HCT116 (cell line): Measurements from ENCODE around the gene ST6GAL2. TPM values are rescaled to one million over a fixed set of nuclear protein-coding genes. Genes with fewer than 3 reads are reported as not detected.

Source experiments
- ATAC-seq: fragments of 200-7000 bp; cut with Tn5 transposase; 2 replicates; pipeline ENCODE4 v1.9.1; 2020; ENCODE audit warnings: mild to moderate bottlenecking, moderate library complexity
- BruUV-seq: library from RNA; stranded (reverse); fragments of 400-500 nt; replicated peaks from 2 replicates; lab custom pipeline; 2021; lab: Mats Ljungman, UMichigan
- CTCF ChIA-PET: fragments of 300-600 bp; sonication (Branson Sonifier 250); formaldehyde crosslinking; loops from one replicate; lab custom pipeline; 2021; ENCODE audit warnings: antibody characterized with exemption; lab: Charles Lee
- POLR2A ChIA-PET: fragments of 300-600, 350-600 bp; sonication (Branson Sonifier 250); formaldehyde crosslinking; loops from one replicate; lab custom pipeline; 2021; ENCODE audit warnings: antibody characterized with exemption; lab: Charles Lee
- RAD21 ChIA-PET, 2 experiments: fragments of 300-600 bp; sonication (Branson Sonifier 250); formaldehyde crosslinking; loops; one replicate each; lab custom pipeline; 2023; ENCODE audit warnings: low total read pairs in 2 of 2; ENCODE audit not compliant: uncharacterized antibody in 2 of 2, unreplicated experiment in 2 of 2, low non-redundant PET in 1 of 2; lab: Charles Lee
- DNase-seq: peaks from one replicate; pipeline ENCODE4 v3.0.0-alpha.2; 2010; ENCODE audit warnings: low read depth, low spot score
- H2AFZ ChIP-seq: fragments of 200-600 bp; shearing (Covaris generic), sonication (generic); 2 replicates; pipeline ENCODE4 v1.6.1; 2017; ENCODE audit warnings: low read depth, mixed run types, mixed read lengths, antibody characterized with exemption, low read length; ENCODE audit not compliant: poor library complexity, severe bottlenecking
- H3K27ac ChIP-seq: 2 replicates; pipeline ENCODE4 v1.5.1; 2012; ENCODE audit warnings: low read depth, low read length
- H3K27me3 ChIP-seq: fragments of 200-600 bp; sonication (generic); 2 replicates; pipeline ENCODE4 v1.6.1; 2016; ENCODE audit warnings: mixed run types, low read length, mixed read lengths; ENCODE audit not compliant: insufficient read depth
- H3K36me3 ChIP-seq, 2 experiments: fragments of 200-500 bp in 1 of 2; fragments of 200-600 bp in 1 of 2; sonication (Bioruptor generic) in 1 of 2; sonication (generic) in 1 of 2; 2 replicates each; pipeline versions ENCODE4 v1.5.1 to v1.6.1; 2014 to 2016; ENCODE audit warnings: low read length in 2 of 2, inconsistent platforms in 1 of 2, mixed read lengths in 1 of 2, mixed run types in 1 of 2; ENCODE audit not compliant: insufficient read depth in 2 of 2, control insufficient read depth in 1 of 2
- H3K4me1 ChIP-seq, 2 experiments: fragments of 200-600 bp in 1 of 2; sonication (generic) in 1 of 2; 2 replicates each; pipeline versions ENCODE4 v1.5.1 to v1.6.1; 2012 to 2017; ENCODE audit warnings: low read length in 2 of 2, inconsistent platforms in 1 of 2, mild to moderate bottlenecking in 1 of 2, mixed read lengths in 1 of 2, mixed run types in 1 of 2, moderate library complexity in 1 of 2; ENCODE audit not compliant: insufficient read depth in 2 of 2, control insufficient read depth in 1 of 2
- H3K4me2 ChIP-seq: fragments of 200-600 bp; sonication (generic); 2 replicates; pipeline ENCODE4 v1.6.1; 2017; ENCODE audit warnings: mixed run types, low read length, mixed read lengths
- H3K4me3 ChIP-seq, 2 experiments: fragments of 200-600 bp in 1 of 2; sonication (generic) in 1 of 2; replicated peaks in 1 of 2; 2 replicates each; pipeline ENCODE4 v1.5.1; 2011 to 2016; ENCODE audit warnings: low read length in 2 of 2, control low read depth in 1 of 2, low read depth in 1 of 2, mild to moderate bottlenecking in 1 of 2, mixed read lengths in 1 of 2, mixed run types in 1 of 2
- H3K79me2 ChIP-seq: fragments of 200-600 bp; sonication (generic); 2 replicates; pipeline ENCODE4 v1.6.1; 2017; ENCODE audit warnings: mild to moderate bottlenecking, mixed run types, low read length, moderate library complexity, mixed read lengths; ENCODE audit not compliant: insufficient read depth
- H3K9ac ChIP-seq: fragments of 200-600 bp; sonication (generic); 2 replicates; pipeline ENCODE4 v1.6.1; 2016; ENCODE audit warnings: low read length, mixed read lengths
- H3K9me2 ChIP-seq: fragments of 200-600 bp; sonication (generic), shearing (Covaris generic); 2 replicates; pipeline ENCODE4 v1.6.1; 2017; ENCODE audit warnings: mixed run types, mild to moderate bottlenecking, moderate library complexity; ENCODE audit not compliant: insufficient read depth
- H3K9me3 ChIP-seq, 2 experiments: fragments of 200-500 bp in 1 of 2; fragments of 200-600 bp in 1 of 2; sonication (Bioruptor generic) in 1 of 2; sonication (generic) in 1 of 2; 2 replicates each; pipeline ENCODE4 v1.6.1; 2014 to 2017; ENCODE audit warnings: low read length in 2 of 2, mixed read lengths in 2 of 2, inconsistent platforms in 1 of 2, low read depth in 1 of 2, mild to moderate bottlenecking in 1 of 2, mixed run types in 1 of 2, moderate library complexity in 1 of 2; ENCODE audit not compliant: control insufficient read depth in 1 of 2, insufficient read depth in 1 of 2
- H4K20me1 ChIP-seq: fragments of 200-600 bp; sonication (generic), shearing (Covaris generic); 2 replicates; pipeline ENCODE4 v1.6.1; 2017; ENCODE audit warnings: mixed run types, mild to moderate bottlenecking, moderate library complexity; ENCODE audit not compliant: insufficient read depth
- CBX3 ChIP-seq: IDR thresholded peaks from 2 replicates; pipeline ENCODE4 v1.6.1; 2012; ENCODE audit warnings: low read depth
- CEBPB ChIP-seq: IDR thresholded peaks from 2 replicates; pipeline ENCODE4 v1.6.1; 2012; ENCODE audit warnings: low read depth
- ELF1 ChIP-seq: IDR thresholded peaks from 2 replicates; pipeline ENCODE4 v1.6.1; 2012; ENCODE audit warnings: low read depth, borderline replicate concordance
- EZH2 ChIP-seq: fragments of 200-600 bp; sonication (generic); IDR thresholded peaks from 2 replicates; pipeline ENCODE4 v1.6.1; 2017; ENCODE audit warnings: antibody characterized with exemption, mixed run types
- EZH2phosphoT487 ChIP-seq: fragments of 200-600 bp; IDR thresholded peaks from 2 replicates; pipeline ENCODE4 v1.6.1; 2018; ENCODE audit warnings: antibody characterized with exemption, borderline replicate concordance
- FOSL1 ChIP-seq: IDR thresholded peaks from 2 replicates; pipeline ENCODE4 v1.6.1; 2012; ENCODE audit warnings: low read depth
- JUND ChIP-seq: IDR thresholded peaks from 2 replicates; pipeline ENCODE4 v1.6.1; 2012
- POLR2A ChIP-seq: IDR thresholded peaks from 2 replicates; pipeline ENCODE4 v1.7.0; 2011; ENCODE audit warnings: borderline replicate concordance; ENCODE audit not compliant: insufficient read depth, insufficient read length; ENCODE audit errors: extremely low read depth
- POLR2AphosphoS5 ChIP-seq: IDR thresholded peaks from 2 replicates; pipeline ENCODE4 v1.6.1; 2011; ENCODE audit warnings: mild to moderate bottlenecking, low read depth, low read length, moderate library complexity
- SIN3A ChIP-seq: IDR thresholded peaks from 2 replicates; pipeline ENCODE4 v1.6.1; 2012; ENCODE audit warnings: low read depth
- SP1 ChIP-seq: IDR thresholded peaks from 2 replicates; pipeline ENCODE4 v1.6.1; 2012; ENCODE audit warnings: low read depth
- SRF ChIP-seq: IDR thresholded peaks from 2 replicates; pipeline ENCODE4 v1.6.1; 2012; ENCODE audit warnings: low read depth
- TCF7L2 ChIP-seq: IDR thresholded peaks from 2 replicates; pipeline ENCODE4 v1.7.0; 2011; ENCODE audit warnings: borderline replicate concordance, inconsistent platforms; ENCODE audit not compliant: insufficient read depth, insufficient read length; ENCODE audit errors: extremely low read depth
- YY1 ChIP-seq: IDR thresholded peaks from 2 replicates; pipeline ENCODE4 v1.6.1; 2011; ENCODE audit warnings: low read length, low read depth, moderate library complexity, mild to moderate bottlenecking; ENCODE audit not compliant: insufficient replicate concordance; ENCODE audit errors: extremely low read depth
- ZBTB33 ChIP-seq: IDR thresholded peaks from 2 replicates; pipeline ENCODE4 v1.6.1; 2011; ENCODE audit warnings: mild to moderate bottlenecking, low read length, moderate library complexity; ENCODE audit not compliant: insufficient replicate concordance; ENCODE audit errors: extremely low read depth
- ZFX ChIP-seq: fragments of 450-650 bp; IDR thresholded peaks from 2 replicates; pipeline ENCODE4 v1.6.1; 2017
- ZNF274 ChIP-seq: fragments of 200-500 bp; sonication (Bioruptor generic); IDR thresholded peaks from 2 replicates; pipeline ENCODE4 v1.6.1; 2014; ENCODE audit warnings: mild to moderate bottlenecking, low read depth, low read length, inconsistent platforms
- intact Hi-C: fragments of 100-400 bp; cut with micrococcal nuclease; formaldehyde crosslinking; loops from 2 replicates; pipeline ENCODE4 v1.10.0; 2022
- total RNA-seq: library from RNA; stranded (reverse); gene quantifications from one replicate; pipeline ENCODE4 v1.2.1, GENCODE V29; 2021; ENCODE audit not compliant: unreplicated experiment
- TF ChIP-seq, protein P1 (sequence below): IDR thresholded peaks from 2 replicates; pipeline ENCODE4 v1.6.1; 2012; ENCODE audit warnings: low read depth

The ST6GAL2 gene
- total RNA-seq, 1 experiment from 2014 or later = not detected

- no peak for ATAC-seq
Measured at GRCh38 chr2:106894545-106894944, 8.6 kb upstream of the ST6GAL2 start.

More at GRCh38 chr2:106894545-106894944, 8.6 kb upstream of the ST6GAL2 start:
- H3K4me1 ChIP-seq = no peaks in the 10 kb centered on the region
- TF ChIP-seq ELF1 = no peak
- TF ChIP-seq TCF7L2 = no peak
- no peak for TF ChIP-seq POLR2A
- TF ChIP-seq, protein P1, sequence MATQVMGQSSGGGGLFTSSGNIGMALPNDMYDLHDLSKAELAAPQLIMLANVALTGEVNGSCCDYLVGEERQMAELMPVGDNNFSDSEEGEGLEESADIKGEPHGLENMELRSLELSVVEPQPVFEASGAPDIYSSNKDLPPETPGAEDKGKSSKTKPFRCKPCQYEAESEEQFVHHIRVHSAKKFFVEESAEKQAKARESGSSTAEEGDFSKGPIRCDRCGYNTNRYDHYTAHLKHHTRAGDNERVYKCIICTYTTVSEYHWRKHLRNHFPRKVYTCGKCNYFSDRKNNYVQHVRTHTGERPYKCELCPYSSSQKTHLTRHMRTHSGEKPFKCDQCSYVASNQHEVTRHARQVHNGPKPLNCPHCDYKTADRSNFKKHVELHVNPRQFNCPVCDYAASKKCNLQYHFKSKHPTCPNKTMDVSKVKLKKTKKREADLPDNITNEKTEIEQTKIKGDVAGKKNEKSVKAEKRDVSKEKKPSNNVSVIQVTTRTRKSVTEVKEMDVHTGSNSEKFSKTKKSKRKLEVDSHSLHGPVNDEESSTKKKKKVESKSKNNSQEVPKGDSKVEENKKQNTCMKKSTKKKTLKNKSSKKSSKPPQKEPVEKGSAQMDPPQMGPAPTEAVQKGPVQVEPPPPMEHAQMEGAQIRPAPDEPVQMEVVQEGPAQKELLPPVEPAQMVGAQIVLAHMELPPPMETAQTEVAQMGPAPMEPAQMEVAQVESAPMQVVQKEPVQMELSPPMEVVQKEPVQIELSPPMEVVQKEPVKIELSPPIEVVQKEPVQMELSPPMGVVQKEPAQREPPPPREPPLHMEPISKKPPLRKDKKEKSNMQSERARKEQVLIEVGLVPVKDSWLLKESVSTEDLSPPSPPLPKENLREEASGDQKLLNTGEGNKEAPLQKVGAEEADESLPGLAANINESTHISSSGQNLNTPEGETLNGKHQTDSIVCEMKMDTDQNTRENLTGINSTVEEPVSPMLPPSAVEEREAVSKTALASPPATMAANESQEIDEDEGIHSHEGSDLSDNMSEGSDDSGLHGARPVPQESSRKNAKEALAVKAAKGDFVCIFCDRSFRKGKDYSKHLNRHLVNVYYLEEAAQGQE = no peak
- no peak for TF ChIP-seq FOSL1
- no peak for TF ChIP-seq EZH2
- no peak for TF ChIP-seq SIN3A
- no peak for TF ChIP-seq EZH2phosphoT487
- no peak for TF ChIP-seq YY1
- TF ChIP-seq CBX3 = no peak
- no peak for TF ChIP-seq ZBTB33
- TF ChIP-seq SRF = no peak
- TF ChIP-seq POLR2AphosphoS5 = no peak
- no peak for TF ChIP-seq ZFX
- no peak for TF ChIP-seq ZNF274
- no peak for TF ChIP-seq SP1
- no peak for TF ChIP-seq CEBPB
- no peak for TF ChIP-seq JUND
- TF ChIP-seq, all 23 proteins: peak for 0
- ChIA-PET RAD21 (no interaction called here), POLR2A (no interaction called here), CTCF (no interaction called here)
- no peaks in the 10 kb centered on the region for H3K9me2 ChIP-seq
- no peak overlapping the region for H3K27ac ChIP-seq
- H3K4me3 ChIP-seq = no peak overlapping the region
- H3K27me3 ChIP-seq = no peaks in the 10 kb centered on the region
- no TSS peak for BruUV-seq
- no peak overlapping the region for H3K9ac ChIP-seq
- H2AFZ ChIP-seq = no peak overlapping the region
- H3K79me2 ChIP-seq = no peaks in the 10 kb centered on the region
- peaks cover 3 to 27% of the 10 kb centered on the region in 2 experiments; a peak in 2 of 4 replicates for H3K9me3 ChIP-seq
- no peaks in the 10 kb centered on the region for H3K36me3 ChIP-seq
- no peaks in the 10 kb centered on the region for H4K20me1 ChIP-seq
- H3K4me2 ChIP-seq = no peak overlapping the region
- intact Hi-C loops = no loop called here
- no peak for DNase-seq
